CD4-positive, alpha-beta memory T cell (primary cell): ENCODE measurements around the gene KRTAP10-3. TPM values are rescaled to one million over a fixed set of nuclear protein-coding genes. Genes with fewer than 3 reads are reported as not detected.
A peak's percentile ranks its signal among the peaks of the same experiment; 100 is the strongest.
"Not testable (repeated sequence)": the region's sequence is repeated elsewhere in the genome, so short reads cannot be mapped to it uniquely, and the experiment has no call there.

Experiments used
- CTCF ChIA-PET: fragments of 350-600 bp; sonication (Branson Sonifier 250); formaldehyde crosslinking; loops from one replicate; lab custom pipeline; 2021; ENCODE audit warnings: inconsistent platforms; ENCODE audit not compliant: partially characterized antibody; lab: Charles Lee
- POLR2A ChIA-PET: fragments of 350-600 bp; sonication (Branson Sonifier 250); formaldehyde crosslinking; loops from one replicate; lab custom pipeline; 2021; ENCODE audit not compliant: partially characterized antibody; lab: Charles Lee
- DNase-seq, 5 donors: peaks; one replicate each; pipeline versions ENCODE4 v3.0.0 to v3.0.0-alpha.2; 2020 to 2022; ENCODE audit warnings: mixed read lengths in 1 of 5
- H3K27ac ChIP-seq: one replicate; pipeline ENCODE4 v1.7.0; 2013; ENCODE audit warnings: low read depth, low read length
- H3K27me3 ChIP-seq: 2 replicates; pipeline ENCODE4 v1.7.0; 2013; ENCODE audit warnings: mild to moderate bottlenecking, low read length, moderate library complexity; ENCODE audit not compliant: insufficient read depth
- H3K36me3 ChIP-seq: 2 replicates; pipeline ENCODE4 v1.7.0; 2013; ENCODE audit warnings: mild to moderate bottlenecking, low read length, moderate library complexity; ENCODE audit not compliant: insufficient read depth
- H3K4me1 ChIP-seq: 2 replicates; pipeline ENCODE4 v1.7.0; 2013; ENCODE audit warnings: mild to moderate bottlenecking, low read length, moderate library complexity; ENCODE audit not compliant: insufficient read depth
- H3K4me3 ChIP-seq, 2 donors: one replicate each; pipeline ENCODE4 v1.7.0; 2013; ENCODE audit warnings: low read length in 2 of 2, mild to moderate bottlenecking in 1 of 2
- H3K9me3 ChIP-seq, 2 donors: one replicate each; pipeline ENCODE4 v1.7.0; 2013; ENCODE audit warnings: low read length in 2 of 2, control low read depth in 1 of 2; ENCODE audit not compliant: control insufficient read depth in 1 of 2
- H3K27ac Mint-ChIP-seq, 7 donors: one replicate each; pipeline ENCODE4 v1.8.0; 2020 to 2021; ENCODE audit warnings: mixed read lengths in 7 of 7, mild to moderate bottlenecking in 6 of 7, inconsistent platforms in 3 of 7, moderate library complexity in 3 of 7
- H3K27me3 Mint-ChIP-seq, 2 donors: one replicate each; pipeline ENCODE4 v1.8.0; 2020 to 2021; ENCODE audit warnings: mixed read lengths in 2 of 2
- H3K36me3 Mint-ChIP-seq, 2 donors: one replicate each; pipeline ENCODE4 v1.8.0; 2020 to 2021; ENCODE audit warnings: mixed read lengths in 2 of 2, inconsistent platforms in 1 of 2, mild to moderate bottlenecking in 1 of 2
- H3K4me1 Mint-ChIP-seq, 4 donors: one replicate each; pipeline ENCODE4 v1.8.0; 2020 to 2021; ENCODE audit warnings: mixed read lengths in 4 of 4, mild to moderate bottlenecking in 1 of 4
- H3K4me3 Mint-ChIP-seq, 8 donors: one replicate each; pipeline ENCODE4 v1.8.0; 2020 to 2021; ENCODE audit warnings: mixed read lengths in 8 of 8, mild to moderate bottlenecking in 7 of 8, moderate library complexity in 6 of 8, inconsistent platforms in 3 of 8
- H3K9me3 Mint-ChIP-seq, 8 donors: one replicate each; pipeline ENCODE4 v1.8.0; 2020 to 2021; ENCODE audit warnings: mixed read lengths in 8 of 8, mild to moderate bottlenecking in 5 of 8, inconsistent platforms in 3 of 8, moderate library complexity in 1 of 8
- intact Hi-C: fragments of 100-400 bp; cut with micrococcal nuclease; formaldehyde crosslinking; loops from one replicate; pipeline ENCODE4 v1.15.1; 2023
- polyA plus RNA-seq, 2 donors: library from polyadenylated mRNA; unstranded; fragments of 300-500 nt; fragmentation: Illumina TruSeq; gene quantifications; one replicate each; pipeline ENCODE4 v1.2.3, GENCODE V29; 2021
- total RNA-seq, 2 experiments: library from RNA; stranded (reverse); gene quantifications; one replicate each; pipeline ENCODE4 v1.2.3, GENCODE V29; 2021

Gene KRTAP10-3
- not detected for total RNA-seq
- not detected for polyA plus RNA-seq

GRCh38 chr21:44558695-44559094 is at the start of gene KRTAP10-3:
KRTAP10-3 (minus strand) TSS chr21:44558795; CDS start chr21:44558715, 80 bp downstream.
- intact Hi-C loops: no loop called here
- POLR2A ChIA-PET: no interaction called here
- H3K36me3 ChIP-seq: no peaks in the 10 kb centered on the region
- H3K4me1 ChIP-seq: no peaks in the 10 kb centered on the region
- Mint-ChIP-seq H3K27me3 (peaks cover 0 to 4% of the 10 kb centered on the region in 2 donors), H3K4me3 (no peak within 1 kb of the TSS), H3K9me3 (peaks cover 2 to 44% (median 25%) of the 10 kb centered on the region in 8 donors), H3K27ac (peak within 1 kb of the TSS in 3 of 7 donors; percentile 17 to 79 (median 62)), H3K36me3 (peaks cover 2 to 3% of the 10 kb centered on the region in 2 donors), H3K4me1 (no peaks in the 10 kb centered on the region)
- CTCF ChIA-PET: no interaction called here
- H3K9me3 ChIP-seq: no peaks in the 10 kb centered on the region
- H3K4me3 ChIP-seq: no peak within 1 kb of the TSS
- H3K27me3 ChIP-seq: no peaks in the 10 kb centered on the region
- H3K27ac ChIP-seq: no peak within 1 kb of the TSS
- no peak for DNase-seq

- intact Hi-C loops: no loop called here
- Histone ChIP-seq H3K9me3 (no peaks in the 10 kb centered on the region), H3K4me3 (no peak overlapping the region), H3K27ac (no peak overlapping the region), H3K36me3 (no peaks in the 10 kb centered on the region), H3K4me1 (no peaks in the 10 kb centered on the region), H3K27me3 (no peaks in the 10 kb centered on the region)
- CTCF ChIA-PET: no interaction called here
- Mint-ChIP-seq H3K9me3 (peaks cover 3 to 30% (median 27%) of the 10 kb centered on the region in 8 donors), H3K4me1 (peaks cover 0 to 2% (median 0%) of the 10 kb centered on the region in 4 donors), H3K27ac (no peak overlapping the region), H3K36me3 (peaks cover 5 to 8% of the 10 kb centered on the region in 2 donors), H3K4me3 (no peak overlapping the region), H3K27me3 (peaks cover 8 to 13% of the 10 kb centered on the region in 2 donors)
- POLR2A ChIA-PET: no interaction called here
- no peak for DNase-seq
Observed at GRCh38 chr21:44606495-44606894, 47.9 kb upstream of the KRTAP10-3 start.

GRCh38 chr21:44603911-44604310 is 45.3 kb upstream of the KRTAP10-3 start:
- Mint-ChIP-seq H3K4me1 (peaks cover 0 to 2% (median 0%) of the 10 kb centered on the region in 4 donors), H3K4me3 (no peak overlapping the region), H3K27me3 (peaks cover 10 to 14% of the 10 kb centered on the region in 2 donors), H3K27ac (peak overlapping the region in 1 of 7 donors; percentile 63), H3K36me3 (peaks cover 2 to 3% of the 10 kb centered on the region in 2 donors), H3K9me3 (peaks cover 3 to 10% (median 5%) of the 10 kb centered on the region in 8 donors)
- no peaks in the 10 kb centered on the region for H3K27me3 ChIP-seq
- H3K36me3 ChIP-seq: no peaks in the 10 kb centered on the region
- intact Hi-C loops: no loop called here
- no peak overlapping the region for H3K27ac ChIP-seq
- DNase-seq: no peak
- no peak overlapping the region for H3K4me3 ChIP-seq
- CTCF ChIA-PET: no interaction called here
- H3K4me1 ChIP-seq: no peaks in the 10 kb centered on the region
- POLR2A ChIA-PET: no interaction called here
- H3K9me3 ChIP-seq: no peaks in the 10 kb centered on the region

GRCh38 chr21:44603109-44603875 is 44.7 kb upstream of the KRTAP10-3 start:
- ChIA-PET CTCF (no interaction called here), POLR2A (no interaction called here)
- Mint-ChIP-seq H3K27me3 (peaks cover 15 to 16% of the 10 kb centered on the region in 2 donors), H3K4me3 (no peak overlapping the region), H3K4me1 (peaks cover 0 to 2% (median 0%) of the 10 kb centered on the region in 4 donors), H3K27ac (peak overlapping the region in 1 of 7 donors; percentile 63), H3K9me3 (peaks cover 3 to 13% (median 7%) of the 10 kb centered on the region in 8 donors), H3K36me3 (no peaks in the 10 kb centered on the region)
- Histone ChIP-seq H3K9me3 (no peaks in the 10 kb centered on the region), H3K4me1 (no peaks in the 10 kb centered on the region), H3K36me3 (no peaks in the 10 kb centered on the region), H3K27me3 (no peaks in the 10 kb centered on the region), H3K27ac (no peak overlapping the region), H3K4me3 (no peak overlapping the region)
- intact Hi-C loops: no loop called here
- DNase-seq: no peak

GRCh38 chr21:44602463-44602850 is 43.9 kb upstream of the KRTAP10-3 start:
- peaks cover 3 to 12% (median 7%) of the 10 kb centered on the region in 8 donors for H3K9me3 Mint-ChIP-seq
- H3K4me3 Mint-ChIP-seq: no peak overlapping the region
- ChIA-PET CTCF (no interaction called here), POLR2A (no interaction called here)
- no peaks in the 10 kb centered on the region for H3K36me3 Mint-ChIP-seq
- Histone ChIP-seq H3K9me3 (no peaks in the 10 kb centered on the region), H3K4me1 (no peaks in the 10 kb centered on the region), H3K27me3 (no peaks in the 10 kb centered on the region), H3K36me3 (no peaks in the 10 kb centered on the region), H3K4me3 (no peak overlapping the region), H3K27ac (no peak overlapping the region)
- intact Hi-C loops: no loop called here
- H3K27ac Mint-ChIP-seq: no peak overlapping the region
- H3K4me1 Mint-ChIP-seq: peaks cover 0 to 2% (median 0%) of the 10 kb centered on the region in 4 donors
- peaks cover 16 to 17% of the 10 kb centered on the region in 2 donors for H3K27me3 Mint-ChIP-seq
- DNase-seq: no peak

- H3K4me3 ChIP-seq: no peak overlapping the region
- Mint-ChIP-seq H3K36me3 (no peaks in the 10 kb centered on the region), H3K27me3 (peaks cover 16 to 17% of the 10 kb centered on the region in 2 donors), H3K4me1 (peaks cover 0 to 2% (median 0%) of the 10 kb centered on the region in 4 donors), H3K27ac (peak overlapping the region in 2 of 7 donors; percentile 35 to 52), H3K9me3 (peaks cover 3 to 12% (median 7%) of the 10 kb centered on the region in 8 donors), H3K4me3 (no peak overlapping the region)
- CTCF ChIA-PET: no interaction called here
- intact Hi-C loops: no loop called here
- no peaks in the 10 kb centered on the region for H3K9me3 ChIP-seq
- H3K36me3 ChIP-seq: no peaks in the 10 kb centered on the region
- no peaks in the 10 kb centered on the region for H3K27me3 ChIP-seq
- POLR2A ChIA-PET: no interaction called here
- no peaks in the 10 kb centered on the region for H3K4me1 ChIP-seq
- H3K27ac ChIP-seq: no peak overlapping the region
- no peak for DNase-seq
Observed at GRCh38 chr21:44601596-44602462, 43.2 kb upstream of the KRTAP10-3 start.

- H3K27ac ChIP-seq, H3K4me3 Mint-ChIP-seq, intact Hi-C loops, H3K9me3 ChIP-seq, H3K4me3 ChIP-seq, H3K27me3 ChIP-seq, POLR2A ChIA-PET, CTCF ChIA-PET, H3K4me1 ChIP-seq, H3K36me3 ChIP-seq, H3K36me3 Mint-ChIP-seq, DNase-seq, H3K4me1 Mint-ChIP-seq: not testable (repeated sequence)
- peaks cover 13 to 17% of the 10 kb centered on the region in 2 donors for H3K27me3 Mint-ChIP-seq
- peaks cover 1 to 12% (median 6%) of the 10 kb centered on the region in 8 donors for H3K9me3 Mint-ChIP-seq
- H3K27ac Mint-ChIP-seq: peak overlapping the region in 1 of 7 donors; percentile 52
Observed at GRCh38 chr21:44601091-44601490, 42.5 kb upstream of the KRTAP10-3 start.
